PC-9 (cell line): Measurements from ENCODE around the gene NOPCHAP1. TPM values are rescaled to one million over a fixed set of nuclear protein-coding genes. Genes with fewer than 3 reads are reported as not detected.

Experiments
- BruUV-seq: library from RNA; stranded (reverse); fragments of 400-500 nt; replicated peaks from 2 replicates; lab custom pipeline; 2021; lab: Mats Ljungman, UMichigan
- CTCF ChIA-PET: fragments of 300-600 bp; sonication (Branson Sonifier 250); formaldehyde crosslinking; loops from one replicate; lab custom pipeline; 2022; ENCODE audit warnings: antibody characterized with exemption; lab: Charles Lee
- POLR2A ChIA-PET: fragments of 300-600 bp; sonication (Branson Sonifier 250); formaldehyde crosslinking; loops from one replicate; lab custom pipeline; 2022; ENCODE audit warnings: antibody characterized with exemption; ENCODE audit not compliant: unreplicated experiment; lab: Charles Lee
- DNase-seq, 2 experiments: peaks; one replicate each; pipeline versions ENCODE4 v3.0.0 to v3.0.0-alpha.2; 2015 to 2022; ENCODE audit warnings: mixed read lengths in 1 of 2
- H2AFZ ChIP-seq: fragments of 200-600 bp; sonication (generic); 2 replicates; pipeline ENCODE4 v1.8.1; 2017; ENCODE audit warnings: antibody characterized with exemption
- H3F3A ChIP-seq: fragments of 200-600 bp; sonication (generic); 2 replicates; pipeline ENCODE4 v1.8.1; 2017; ENCODE audit warnings: antibody characterized with exemption, mild to moderate bottlenecking, low read depth; ENCODE audit not compliant: insufficient read depth
- H3K27ac ChIP-seq: fragments of 200-600 bp; sonication (generic); 2 replicates; pipeline ENCODE4 v1.6.1; 2016; ENCODE audit warnings: mixed run types
- H3K27me3 ChIP-seq: fragments of 200-600 bp; sonication (generic); 2 replicates; pipeline ENCODE4 v1.6.1; 2016; ENCODE audit warnings: low read depth, mixed run types; ENCODE audit not compliant: insufficient read depth
- H3K36me3 ChIP-seq: fragments of 200-600 bp; sonication (generic); 2 replicates; pipeline ENCODE4 v1.6.1; 2016; ENCODE audit warnings: low read depth, mixed run types
- H3K4me1 ChIP-seq: fragments of 200-600 bp; sonication (generic); replicated peaks from 2 replicates; pipeline ENCODE4 v1.6.1; 2016; ENCODE audit warnings: mixed run types; ENCODE audit not compliant: insufficient read depth
- H3K4me2 ChIP-seq: fragments of 200-600 bp; sonication (generic); 2 replicates; pipeline ENCODE4 v1.6.1; 2017; ENCODE audit warnings: mixed run types
- H3K4me3 ChIP-seq: fragments of 200-600 bp; sonication (generic); 2 replicates; pipeline ENCODE4 v1.6.1; 2016; ENCODE audit warnings: mixed run types
- H3K79me2 ChIP-seq: fragments of 200-600 bp; sonication (generic); 2 replicates; pipeline ENCODE4 v1.6.1; 2017; ENCODE audit warnings: low read depth, mixed run types
- H3K9me2 ChIP-seq: fragments of 200-600 bp; sonication (generic); 2 replicates; pipeline ENCODE4 v1.8.1; 2017; ENCODE audit warnings: mild to moderate bottlenecking; ENCODE audit not compliant: insufficient read depth
- H3K9me3 ChIP-seq: fragments of 200-600 bp; sonication (generic); 2 replicates; pipeline ENCODE4 v1.8.1; 2016; ENCODE audit warnings: low read depth; ENCODE audit not compliant: insufficient read depth
- H4K20me1 ChIP-seq: fragments of 200-600 bp; sonication (generic); 2 replicates; pipeline ENCODE4 v1.8.1; 2017; ENCODE audit not compliant: insufficient read depth
- EZH2 ChIP-seq: fragments of 200-600 bp; sonication (generic); IDR thresholded peaks from 2 replicates; pipeline ENCODE4 v1.8.0; 2017; ENCODE audit warnings: antibody characterized with exemption, low read depth
- intact Hi-C: fragments of 100-400 bp; cut with micrococcal nuclease; formaldehyde crosslinking; loops from one replicate; pipeline ENCODE4 v1.10.0; 2022; ENCODE audit not compliant: unreplicated experiment
- total RNA-seq: library from RNA; stranded (reverse); gene quantifications from 2 replicates; pipeline ENCODE4 v1.2.3, GENCODE V29; 2021
- TF ChIP-seq, protein P1 (sequence below): fragments of 200-600 bp; sonication (generic); conservative IDR thresholded peaks from 2 replicates; pipeline ENCODE4 v1.6.1; 2017; ENCODE audit warnings: mixed run types, antibody characterized with exemption, mild to moderate bottlenecking, moderate library complexity

NOPCHAP1 gene
- total RNA-seq, 1 experiment from 2014 or later = 20.1 TPM

DNA sequence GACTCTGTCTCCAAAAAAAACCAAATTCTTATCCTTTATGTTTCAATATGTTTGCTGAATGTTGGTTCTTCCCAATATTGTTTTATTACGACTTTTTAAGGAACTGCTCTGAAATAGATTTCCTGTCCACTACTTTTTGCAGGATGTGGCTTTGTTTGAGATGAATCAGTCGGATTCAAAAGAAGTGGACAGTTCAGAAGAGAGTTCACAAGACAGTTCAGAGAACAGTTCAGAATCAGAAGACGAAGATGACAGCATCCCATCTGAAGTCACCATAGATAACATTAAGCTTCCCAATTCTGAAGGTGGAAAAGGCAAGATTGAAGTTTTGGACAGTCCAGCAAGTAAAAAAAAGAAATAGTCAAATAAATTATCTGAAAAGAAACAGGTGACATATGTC is 8.2 kb downstream of the NOPCHAP1 start:
- no peak overlapping the region for H3K4me3 ChIP-seq
- H3K4me1 ChIP-seq = no peaks in the 10 kb centered on the region
- no peak overlapping the region for H3K27ac ChIP-seq
- peaks cover 4% of the 10 kb centered on the region; the same call in 1 of the 2 replicates for H3K79me2 ChIP-seq
- POLR2A ChIA-PET = no interaction called here
- H4K20me1 ChIP-seq = no peaks in the 10 kb centered on the region; the same call in 1 of the 2 replicates
- no peaks in the 10 kb centered on the region for H3K9me3 ChIP-seq
- no peaks in the 10 kb centered on the region for H3K27me3 ChIP-seq
- CTCF ChIA-PET = no interaction called here
- no peaks in the 10 kb centered on the region for H3F3A ChIP-seq
- H3K4me2 ChIP-seq = no peak overlapping the region
- BruUV-seq = no TSS peak
- no peak for DNase-seq
- intact Hi-C loops = no loop called here
- no peaks in the 10 kb centered on the region for H3K9me2 ChIP-seq
- peaks cover 39% of the 10 kb centered on the region for H3K36me3 ChIP-seq
- no peak for TF ChIP-seq EZH2
- TF ChIP-seq, protein P1, sequence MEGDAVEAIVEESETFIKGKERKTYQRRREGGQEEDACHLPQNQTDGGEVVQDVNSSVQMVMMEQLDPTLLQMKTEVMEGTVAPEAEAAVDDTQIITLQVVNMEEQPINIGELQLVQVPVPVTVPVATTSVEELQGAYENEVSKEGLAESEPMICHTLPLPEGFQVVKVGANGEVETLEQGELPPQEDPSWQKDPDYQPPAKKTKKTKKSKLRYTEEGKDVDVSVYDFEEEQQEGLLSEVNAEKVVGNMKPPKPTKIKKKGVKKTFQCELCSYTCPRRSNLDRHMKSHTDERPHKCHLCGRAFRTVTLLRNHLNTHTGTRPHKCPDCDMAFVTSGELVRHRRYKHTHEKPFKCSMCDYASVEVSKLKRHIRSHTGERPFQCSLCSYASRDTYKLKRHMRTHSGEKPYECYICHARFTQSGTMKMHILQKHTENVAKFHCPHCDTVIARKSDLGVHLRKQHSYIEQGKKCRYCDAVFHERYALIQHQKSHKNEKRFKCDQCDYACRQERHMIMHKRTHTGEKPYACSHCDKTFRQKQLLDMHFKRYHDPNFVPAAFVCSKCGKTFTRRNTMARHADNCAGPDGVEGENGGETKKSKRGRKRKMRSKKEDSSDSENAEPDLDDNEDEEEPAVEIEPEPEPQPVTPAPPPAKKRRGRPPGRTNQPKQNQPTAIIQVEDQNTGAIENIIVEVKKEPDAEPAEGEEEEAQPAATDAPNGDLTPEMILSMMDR = no peak
- H2AFZ ChIP-seq = no peak overlapping the region

DNA sequence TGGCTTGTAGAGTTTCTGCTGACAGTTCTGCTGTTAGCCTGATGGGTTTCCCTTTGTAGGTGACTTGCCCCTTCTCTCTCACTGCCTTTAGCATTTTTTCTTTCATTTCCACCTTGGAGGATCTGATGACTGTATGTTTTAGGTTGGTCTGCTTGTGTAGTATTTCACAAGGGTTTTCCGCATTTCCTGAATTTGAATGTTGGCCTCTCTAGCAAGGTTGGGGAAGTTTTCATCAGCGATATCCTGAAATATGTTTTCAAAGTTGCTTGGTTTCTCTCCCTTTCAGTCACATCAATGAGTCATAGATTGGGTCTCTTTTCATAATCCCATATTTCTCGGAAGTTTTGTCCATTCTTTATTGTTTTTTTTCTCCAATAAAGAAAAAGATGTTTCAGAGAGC is 11.4 kb downstream of the NOPCHAP1 start:
- Histone ChIP-seq H3K27ac (no peak overlapping the region), H3K9me2 (no peaks in the 10 kb centered on the region), H3F3A (no peaks in the 10 kb centered on the region; the same call in 1 of the 2 replicates), H3K27me3 (no peaks in the 10 kb centered on the region), H3K79me2 (no peaks in the 10 kb centered on the region), H4K20me1 (no peaks in the 10 kb centered on the region; the same call in 1 of the 2 replicates), H3K9me3 (no peaks in the 10 kb centered on the region), H3K4me2 (no peak overlapping the region), H3K4me1 (no peaks in the 10 kb centered on the region), H3K36me3 (peaks cover 40% of the 10 kb centered on the region), H2AFZ (no peak overlapping the region), H3K4me3 (no peak overlapping the region)
- TF ChIP-seq, protein P1 = no peak
- POLR2A ChIA-PET = no interaction called here
- intact Hi-C loops = no loop called here
- BruUV-seq = no TSS peak
- no peak for DNase-seq
- CTCF ChIA-PET = no interaction called here

DNA sequence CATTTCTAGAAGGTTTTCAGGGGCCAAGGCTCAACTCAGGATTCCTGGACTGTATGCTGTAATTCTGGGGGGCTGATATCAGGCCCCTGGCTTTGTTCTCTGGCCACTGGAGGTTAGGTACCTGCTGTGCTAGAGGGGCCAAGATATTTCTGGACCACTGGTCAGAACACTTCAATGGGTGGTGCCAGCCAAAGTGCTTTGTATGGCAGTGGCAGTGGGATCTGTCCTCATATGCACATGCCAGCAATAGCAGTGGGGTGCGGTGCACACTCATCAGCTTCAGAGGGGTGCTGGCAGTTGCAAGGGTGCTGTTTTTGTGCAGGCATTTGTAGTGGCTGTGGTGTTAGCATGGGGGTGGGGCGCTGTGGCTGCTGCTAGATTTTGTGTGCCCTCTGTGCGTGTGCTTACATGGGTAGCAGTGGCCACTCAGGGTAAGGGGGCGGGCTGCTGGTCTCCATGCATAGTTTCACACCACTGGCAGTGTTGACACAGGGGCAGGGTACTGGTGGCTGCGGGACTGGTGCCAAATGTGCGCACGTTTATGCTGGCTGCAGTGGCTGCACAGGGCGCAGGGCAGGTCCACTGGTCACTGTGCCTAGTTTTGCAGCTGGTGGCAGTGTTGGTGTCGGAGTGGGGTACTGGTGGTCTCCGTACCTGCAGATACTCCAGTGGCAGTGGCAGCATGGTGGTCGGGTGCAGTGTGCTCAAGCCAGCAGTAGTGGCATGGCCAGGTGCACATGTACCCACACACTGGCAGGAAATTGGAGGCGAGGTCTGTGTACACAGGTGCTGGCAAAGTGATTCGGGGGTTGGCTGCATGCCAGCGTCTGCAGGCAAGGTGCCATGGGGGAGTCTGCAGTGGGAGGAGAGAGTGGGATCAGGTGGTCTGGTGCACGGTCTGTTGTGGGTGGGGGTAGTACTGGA is 12.6 kb downstream of the NOPCHAP1 start:
- Histone ChIP-seq H3K9me3 (no peaks in the 10 kb centered on the region), H2AFZ (no peak overlapping the region), H3F3A (no peaks in the 10 kb centered on the region; the same call in 1 of the 2 replicates), H3K4me1 (no peaks in the 10 kb centered on the region), H3K9me2 (no peaks in the 10 kb centered on the region), H3K27ac (no peak overlapping the region), H3K4me2 (no peak overlapping the region), H3K27me3 (no peaks in the 10 kb centered on the region), H3K36me3 (peaks cover 40% of the 10 kb centered on the region), H3K4me3 (no peak overlapping the region), H3K79me2 (no peaks in the 10 kb centered on the region), H4K20me1 (no peaks in the 10 kb centered on the region; the same call in 1 of the 2 replicates)
- TF ChIP-seq, protein P1 = no peak
- TF ChIP-seq EZH2 = no peak
- intact Hi-C loops = no loop called here
- CTCF ChIA-PET = no interaction called here
- BruUV-seq = no TSS peak
- DNase-seq = peak in 1 of 2 experiments; percentile 10
- POLR2A ChIA-PET = no interaction called here
